Measurements from ENCODE around the gene ANKRD34C. TPM values are rescaled to one million over a fixed set of nuclear protein-coding genes. Genes with fewer than 3 reads are reported as not detected.

Gene ANKRD34C
- total and polyA plus RNA-seq, 2 of the 8 experiments (the other 6 are each of a cell fraction or from before 2014, with no cell fraction given): 0.02 TPM; not detected in 1

GRCh38 chr15:79292011-79292410 lies 9.5 kb downstream of the ANKRD34C start:
- H2AFZ ChIP-seq (ENCODE audit: low read length): no peak overlapping the region
- no peak for TF ChIP-seq KDM1A (IDR thresholded peaks at IDR 0.05; ENCODE audit: borderline replicate concordance, low read length)
- no peak for TF ChIP-seq TBP (IDR thresholded peaks at IDR 0.05; ENCODE audit: low read depth, low read length)
- TF ChIP-seq GABPA (IDR thresholded peaks at IDR 0.05; ENCODE audit: borderline replicate concordance, insufficient read depth, low read length): no peak
- no peak for TF ChIP-seq CTBP2 (IDR thresholded peaks at IDR 0.05; ENCODE audit: borderline replicate concordance, insufficient read depth, insufficient read length, low read length)
- TF ChIP-seq TAF1 (IDR thresholded peaks at IDR 0.05; ENCODE audit: low read depth, low read length): no peak
- TF ChIP-seq KDM4A (IDR thresholded peaks at IDR 0.05; ENCODE audit: low read depth, low read length, severe bottlenecking): no peak
- TF ChIP-seq JUN (IDR thresholded peaks at IDR 0.05; ENCODE audit: low read depth, low read length): no peak
- TF ChIP-seq BCL11A (IDR thresholded peaks at IDR 0.05; ENCODE audit: low read depth in 2 of 2, low read length in 2 of 2): no peak
- no peak for TF ChIP-seq ZNF274 (IDR thresholded peaks at IDR 0.05; ENCODE audit: borderline replicate concordance, extremely low read depth, low read length)
- no peak for TF ChIP-seq BACH1 (IDR thresholded peaks at IDR 0.05; ENCODE audit: low read length)
- TF ChIP-seq POLR2AphosphoS5 (IDR thresholded peaks at IDR 0.05; ENCODE audit: low read depth, low read length): no peak
- TF ChIP-seq CHD1 (IDR thresholded peaks at IDR 0.05; ENCODE audit: low read depth, low read length): no peak
- H3K23ac ChIP-seq (ENCODE audit: insufficient read length): no peak overlapping the region
- H4K91ac ChIP-seq (replicated peaks; ENCODE audit: insufficient read length, low read length): no peak overlapping the region
- POLR2A ChIA-PET (ENCODE audit: partially characterized antibody): no interaction called here
- no peaks in the 10 kb centered on the region for H3K23me2 ChIP-seq (ENCODE audit: low read depth, low read length)
- H2BK15ac ChIP-seq (ENCODE audit: low read length): no peak overlapping the region
- H3K27me3 ChIP-seq (replicated peaks in 1 of 4; ENCODE audit: control insufficient read depth in 3 of 4, extremely low read depth in 1 of 4, insufficient read depth in 3 of 4, low read length in 3 of 4): peaks cover 0 to 4% (median under 1%) of the 10 kb centered on the region in 4 experiments; a peak in 3 of 7 replicates
- no peak overlapping the region for H2BK120ac ChIP-seq (replicated peaks; ENCODE audit: low read depth, low read length)
- H3K4me1 ChIP-seq (replicated peaks in 1 of 4; ENCODE audit: control insufficient read depth in 3 of 4, insufficient read depth in 4 of 4, low read length in 3 of 4): no peaks in the 10 kb centered on the region
- H3K79me1 ChIP-seq (ENCODE audit: low read depth, low read length): no peaks in the 10 kb centered on the region
- no peak overlapping the region for H3K9ac ChIP-seq (replicated peaks in 1 of 4; ENCODE audit: extremely low read depth in 1 of 4, low read depth in 3 of 4, low read length in 3 of 4)
- no peak overlapping the region for H3K4ac ChIP-seq (replicated peaks; ENCODE audit: insufficient read length, low read depth, low read length)
- H4K8ac ChIP-seq (ENCODE audit: extremely low read depth, insufficient read depth, low read length): no peak overlapping the region
- WGBS, 2 experiments (ENCODE audit: extremely low coverage in 1 of 2, insufficient coverage in 1 of 2, insufficient read length in 1 of 2, insufficient replicate concordance in 2 of 2, low coverage in 1 of 2, low lambda C conversion rate in 2 of 2, missing lambda C conversion rate in 1 of 2): 85% methylated on average over 4 of the region's 4 CpGs; no CpG with 5 or more reads in 1 of the 2 experiments
- H3K14ac ChIP-seq (ENCODE audit: insufficient read length): no peak overlapping the region
- H3K79me2 ChIP-seq (ENCODE audit: control insufficient read depth in 1 of 2, insufficient read depth in 2 of 2, low read length in 2 of 2): no peaks in the 10 kb centered on the region
- H4K5ac ChIP-seq (ENCODE audit: insufficient read length, low read depth, low read length): no peak overlapping the region
- H3K27ac ChIP-seq (ENCODE audit: low read depth, low read length): no peak overlapping the region
- no peak overlapping the region for H3K18ac ChIP-seq (ENCODE audit: extremely low read depth, low read length)
- no peak overlapping the region for H2BK5ac ChIP-seq (ENCODE audit: low read depth, low read length)
- no peaks in the 10 kb centered on the region for H4K20me1 ChIP-seq (replicated peaks in 1 of 2; ENCODE audit: control insufficient read depth in 1 of 2, insufficient read depth in 2 of 2, low read length in 2 of 2)
- H2BK12ac ChIP-seq (ENCODE audit: low read depth, low read length): no peak overlapping the region
- DNase-seq (ENCODE audit: low read depth in 1 of 2, low spot score in 2 of 2) (no peak), FAIRE-seq (no peak)
- H3K4me3 ChIP-seq (ENCODE audit: extremely low read depth in 1 of 4, insufficient read depth in 2 of 4, low read depth in 3 of 4, low read length in 4 of 4): no peak overlapping the region
- no peak overlapping the region for H3K56ac ChIP-seq (replicated peaks; ENCODE audit: insufficient read length, low read depth, low read length)
- no peak overlapping the region for H3K4me2 ChIP-seq (ENCODE audit: insufficient read depth in 1 of 2, low read depth in 2 of 2, low read length in 2 of 2)
- H3K9me3 ChIP-seq (ENCODE audit: insufficient read depth in 2 of 2, low read depth in 1 of 2, low read length in 1 of 2): no peaks in the 10 kb centered on the region
- H2BK20ac ChIP-seq (ENCODE audit: low read length): no peak overlapping the region
- H3K36me3 ChIP-seq (ENCODE audit: control insufficient read depth in 2 of 4, insufficient read depth in 4 of 4, low read length in 3 of 4): no peaks in the 10 kb centered on the region
- no peak overlapping the region for H2AK5ac ChIP-seq (ENCODE audit: low read depth, low read length)
- CTCF ChIA-PET (ENCODE audit: partially characterized antibody): no interaction called here
